PC-9 (cell line): ENCODE data around the gene DNM3. TPM values are rescaled to one million over a fixed set of nuclear protein-coding genes. Genes with fewer than 3 reads are reported as not detected.

Experiments used
- BruUV-seq: library from RNA; stranded (reverse); fragments of 400-500 nt; replicated peaks from 2 replicates; lab custom pipeline; 2021; lab: Mats Ljungman, UMichigan
- CTCF ChIA-PET: fragments of 300-600 bp; sonication (Branson Sonifier 250); formaldehyde crosslinking; loops from one replicate; lab custom pipeline; 2022; ENCODE audit warnings: antibody characterized with exemption; lab: Charles Lee
- POLR2A ChIA-PET: fragments of 300-600 bp; sonication (Branson Sonifier 250); formaldehyde crosslinking; loops from one replicate; lab custom pipeline; 2022; ENCODE audit warnings: antibody characterized with exemption; ENCODE audit not compliant: unreplicated experiment; lab: Charles Lee
- DNase-seq, 2 experiments: peaks; one replicate each; pipeline versions ENCODE4 v3.0.0 to v3.0.0-alpha.2; 2015 to 2022; ENCODE audit warnings: mixed read lengths in 1 of 2
- H2AFZ ChIP-seq: fragments of 200-600 bp; sonication (generic); 2 replicates; pipeline ENCODE4 v1.8.1; 2017; ENCODE audit warnings: antibody characterized with exemption
- H3F3A ChIP-seq: fragments of 200-600 bp; sonication (generic); 2 replicates; pipeline ENCODE4 v1.8.1; 2017; ENCODE audit warnings: antibody characterized with exemption, mild to moderate bottlenecking, low read depth; ENCODE audit not compliant: insufficient read depth
- H3K27ac ChIP-seq: fragments of 200-600 bp; sonication (generic); 2 replicates; pipeline ENCODE4 v1.6.1; 2016; ENCODE audit warnings: mixed run types
- H3K27me3 ChIP-seq: fragments of 200-600 bp; sonication (generic); 2 replicates; pipeline ENCODE4 v1.6.1; 2016; ENCODE audit warnings: low read depth, mixed run types; ENCODE audit not compliant: insufficient read depth
- H3K36me3 ChIP-seq: fragments of 200-600 bp; sonication (generic); 2 replicates; pipeline ENCODE4 v1.6.1; 2016; ENCODE audit warnings: low read depth, mixed run types
- H3K4me1 ChIP-seq: fragments of 200-600 bp; sonication (generic); replicated peaks from 2 replicates; pipeline ENCODE4 v1.6.1; 2016; ENCODE audit warnings: mixed run types; ENCODE audit not compliant: insufficient read depth
- H3K4me2 ChIP-seq: fragments of 200-600 bp; sonication (generic); 2 replicates; pipeline ENCODE4 v1.6.1; 2017; ENCODE audit warnings: mixed run types
- H3K4me3 ChIP-seq: fragments of 200-600 bp; sonication (generic); 2 replicates; pipeline ENCODE4 v1.6.1; 2016; ENCODE audit warnings: mixed run types
- H3K79me2 ChIP-seq: fragments of 200-600 bp; sonication (generic); 2 replicates; pipeline ENCODE4 v1.6.1; 2017; ENCODE audit warnings: low read depth, mixed run types
- H3K9me2 ChIP-seq: fragments of 200-600 bp; sonication (generic); 2 replicates; pipeline ENCODE4 v1.8.1; 2017; ENCODE audit warnings: mild to moderate bottlenecking; ENCODE audit not compliant: insufficient read depth
- H3K9me3 ChIP-seq: fragments of 200-600 bp; sonication (generic); 2 replicates; pipeline ENCODE4 v1.8.1; 2016; ENCODE audit warnings: low read depth; ENCODE audit not compliant: insufficient read depth
- H4K20me1 ChIP-seq: fragments of 200-600 bp; sonication (generic); 2 replicates; pipeline ENCODE4 v1.8.1; 2017; ENCODE audit not compliant: insufficient read depth
- CTCF ChIP-seq: fragments of 200-600 bp; sonication (generic); conservative IDR thresholded peaks from 2 replicates; pipeline ENCODE4 v1.6.1; 2017; ENCODE audit warnings: mixed run types, antibody characterized with exemption, mild to moderate bottlenecking, moderate library complexity
- EZH2 ChIP-seq: fragments of 200-600 bp; sonication (generic); IDR thresholded peaks from 2 replicates; pipeline ENCODE4 v1.8.0; 2017; ENCODE audit warnings: antibody characterized with exemption, low read depth
- intact Hi-C: fragments of 100-400 bp; cut with micrococcal nuclease; formaldehyde crosslinking; loops from one replicate; pipeline ENCODE4 v1.10.0; 2022; ENCODE audit not compliant: unreplicated experiment
- total RNA-seq: library from RNA; stranded (reverse); gene quantifications from 2 replicates; pipeline ENCODE4 v1.2.3, GENCODE V29; 2021

DNM3 gene
- total RNA-seq, 1 experiment from 2014 or later = 1.7 TPM

- no TSS peak for BruUV-seq
- intact Hi-C loops = no loop called here
- TF ChIP-seq CTCF (no peak), EZH2 (no peak)
- Histone ChIP-seq H3K4me2 (no peak overlapping the region), H3F3A (no peaks in the 10 kb centered on the region), H3K27ac (no peak overlapping the region), H2AFZ (no peak overlapping the region), H3K4me3 (no peak overlapping the region), H3K4me1 (no peaks in the 10 kb centered on the region), H3K36me3 (no peaks in the 10 kb centered on the region), H3K27me3 (no peaks in the 10 kb centered on the region), H3K9me2 (0 out of 2 replicates have a peak, but pooled peaks cover 6% of the 10 kb centered on the region), H3K79me2 (no peaks in the 10 kb centered on the region), H4K20me1 (no peaks in the 10 kb centered on the region), H3K9me3 (no peaks in the 10 kb centered on the region)
- DNase-seq = no peak
- CTCF ChIA-PET = no interaction called here
- POLR2A ChIA-PET = interaction anchor here (0.6 kb wide), 1 partner anchor 14 kb away, joined by 5 read pairs; no protein-coding TSS in a partner anchor
Observed at GRCh38 chr1:171934664-171935063, 93.4 kb downstream of the DNM3 start.

GRCh38 chr1:171935086-171935485, 93.8 kb downstream of the DNM3 start:
- Histone ChIP-seq H3K4me2 (no peak overlapping the region), H4K20me1 (no peaks in the 10 kb centered on the region), H3K4me1 (no peaks in the 10 kb centered on the region), H3K4me3 (no peak overlapping the region), H3K36me3 (no peaks in the 10 kb centered on the region), H3K27me3 (no peaks in the 10 kb centered on the region), H3F3A (no peaks in the 10 kb centered on the region), H3K9me2 (0 out of 2 replicates have a peak, but pooled peaks cover 6% of the 10 kb centered on the region), H2AFZ (no peak overlapping the region), H3K27ac (no peak overlapping the region), H3K9me3 (no peaks in the 10 kb centered on the region), H3K79me2 (no peaks in the 10 kb centered on the region)
- ChIA-PET CTCF (no interaction called here), POLR2A (no interaction called here)
- no peak for TF ChIP-seq CTCF
- no peak for TF ChIP-seq EZH2
- DNase-seq = no peak
- no TSS peak for BruUV-seq
- intact Hi-C loops = no loop called here

- no peak overlapping the region for H2AFZ ChIP-seq
- POLR2A ChIA-PET = no interaction called here
- intact Hi-C loops = no loop called here
- DNase-seq = no peak
- no peaks in the 10 kb centered on the region for H3K36me3 ChIP-seq
- no TSS peak for BruUV-seq
- H3K4me3 ChIP-seq = no peak overlapping the region
- H3K4me1 ChIP-seq = no peaks in the 10 kb centered on the region
- no peak for TF ChIP-seq CTCF
- TF ChIP-seq EZH2 = no peak
- CTCF ChIA-PET = no interaction called here
- H3F3A ChIP-seq = no peaks in the 10 kb centered on the region
- no peak overlapping the region for H3K27ac ChIP-seq
- no peaks in the 10 kb centered on the region for H3K27me3 ChIP-seq
- H4K20me1 ChIP-seq = no peaks in the 10 kb centered on the region
- 0 out of 2 replicates have a peak, but pooled peaks cover 6% of the 10 kb centered on the region for H3K9me2 ChIP-seq
- H3K79me2 ChIP-seq = no peaks in the 10 kb centered on the region
- H3K9me3 ChIP-seq = no peaks in the 10 kb centered on the region
- H3K4me2 ChIP-seq = no peak overlapping the region
Observed at GRCh38 chr1:171935664-171936063, 94.4 kb downstream of the DNM3 start.
